Measurements from ENCODE around the gene SLC2A2.
A peak's percentile ranks its signal among the peaks of the same experiment; 100 is the strongest.
"Not testable (repeated sequence)": the region's sequence is repeated elsewhere in the genome, so short reads cannot be mapped to it uniquely, and the experiment has no call there.

The SLC2A2 gene

GRCh38 chr3:170982733-170983132 is 43.8 kb downstream of the SLC2A2 start:
- DNase-seq, result no peak

GRCh38 chr3:170980399-170980798 is 46.1 kb downstream of the SLC2A2 start:
- DNase-seq, result no peak

GRCh38 chr3:170977949-170978745 is 48.4 kb downstream of the SLC2A2 start:
- DNase-seq, result no peak

- DNase-seq, result no peak
Measured at GRCh38 chr3:170976190-170976519, 50.4 kb downstream of the SLC2A2 start.

GRCh38 chr3:170975283-170976189 is 51.0 kb downstream of the SLC2A2 start:
- DNase-seq, result no peak

- no peak for DNase-seq
Measured at GRCh38 chr3:170974872-170975271, 51.6 kb downstream of the SLC2A2 start.

- not testable (repeated sequence) for DNase-seq
Measured at GRCh38 chr3:170972917-170973316, 53.6 kb downstream of the SLC2A2 start.

- DNase-seq, result no peak
Measured at GRCh38 chr3:170967126-170967525, 59.4 kb downstream of the SLC2A2 start.

GRCh38 chr3:170966495-170966894 is 60.0 kb downstream of the SLC2A2 start:
- no peak for DNase-seq

GRCh38 chr3:170962411-170962810 is 64.1 kb downstream of the SLC2A2 start:
- no peak for DNase-seq

- DNase-seq, result peak in 1 of 2 donors; percentile 30
Measured at GRCh38 chr3:170961616-170962400, 64.7 kb downstream of the SLC2A2 start.

GRCh38 chr3:170959457-170959856 is 67.1 kb downstream of the SLC2A2 start:
- DNase-seq, result no peak

GRCh38 chr3:170956647-170957046 is 69.9 kb downstream of the SLC2A2 start:
- DNase-seq, result no peak

- DNase-seq, result no peak
Measured at GRCh38 chr3:170953736-170954135, 72.8 kb downstream of the SLC2A2 start.

GRCh38 chr3:170953229-170953628 is 73.3 kb downstream of the SLC2A2 start:
- DNase-seq, result no peak

GRCh38 chr3:170949211-170949610 is 77.3 kb downstream of the SLC2A2 start:
- no peak for DNase-seq

GRCh38 chr3:170947018-170947769 is 79.3 kb downstream of the SLC2A2 start:
- DNase-seq, result no peak

All from CD4-positive, alpha-beta T cell treated with Interleukin-4 for 1 hour (primary cell).